IMR-90 (cell line): ENCODE measurements around the gene SLC10A6.

Experiments used
- CTCF ChIP-seq: conservative IDR thresholded peaks from 2 replicates; pipeline ENCODE4 v1.5.1; 2012; ENCODE audit warnings: mild to moderate bottlenecking, low read depth, low read length, improper control_type of control experiment
- FOS ChIP-seq: fragments of 150-350 bp; IDR thresholded peaks from 2 replicates; pipeline ENCODE4 v1.6.1; 2016; ENCODE audit warnings: low read depth, low read length
- MAFK ChIP-seq: IDR thresholded peaks from 2 replicates; pipeline ENCODE4 v1.6.1; 2012; ENCODE audit warnings: low read depth, low read length, improper control_type of control experiment
- POLR2A ChIP-seq: IDR thresholded peaks from 2 replicates; pipeline ENCODE4 v1.6.1; 2012; ENCODE audit warnings: mild to moderate bottlenecking, low read depth, low read length
- RAD21 ChIP-seq: IDR thresholded peaks from 2 replicates; pipeline ENCODE4 v1.6.1; 2012; ENCODE audit warnings: low read length, improper control_type of control experiment
- RCOR1 ChIP-seq: IDR thresholded peaks from 2 replicates; pipeline ENCODE4 v1.6.1; 2012; ENCODE audit warnings: mild to moderate bottlenecking, low read length, improper control_type of control experiment; ENCODE audit not compliant: insufficient replicate concordance
- USF2 ChIP-seq: fragments of 150-350 bp; IDR thresholded peaks from 2 replicates; pipeline ENCODE4 v1.6.1; 2017; ENCODE audit warnings: mild to moderate bottlenecking, antibody characterized with exemption, low read length, low read depth

- TF ChIP-seq CTCF (no peak), POLR2A (no peak), RAD21 (no peak), USF2 (no peak), MAFK (no peak), FOS (no peak), RCOR1 (no peak)
Observed at GRCh38 chr4:86840858-86841257, 8.3 kb downstream of the SLC10A6 start.
